Measurements from ENCODE around the gene CHURC1.

CHURC1 gene

DNA sequence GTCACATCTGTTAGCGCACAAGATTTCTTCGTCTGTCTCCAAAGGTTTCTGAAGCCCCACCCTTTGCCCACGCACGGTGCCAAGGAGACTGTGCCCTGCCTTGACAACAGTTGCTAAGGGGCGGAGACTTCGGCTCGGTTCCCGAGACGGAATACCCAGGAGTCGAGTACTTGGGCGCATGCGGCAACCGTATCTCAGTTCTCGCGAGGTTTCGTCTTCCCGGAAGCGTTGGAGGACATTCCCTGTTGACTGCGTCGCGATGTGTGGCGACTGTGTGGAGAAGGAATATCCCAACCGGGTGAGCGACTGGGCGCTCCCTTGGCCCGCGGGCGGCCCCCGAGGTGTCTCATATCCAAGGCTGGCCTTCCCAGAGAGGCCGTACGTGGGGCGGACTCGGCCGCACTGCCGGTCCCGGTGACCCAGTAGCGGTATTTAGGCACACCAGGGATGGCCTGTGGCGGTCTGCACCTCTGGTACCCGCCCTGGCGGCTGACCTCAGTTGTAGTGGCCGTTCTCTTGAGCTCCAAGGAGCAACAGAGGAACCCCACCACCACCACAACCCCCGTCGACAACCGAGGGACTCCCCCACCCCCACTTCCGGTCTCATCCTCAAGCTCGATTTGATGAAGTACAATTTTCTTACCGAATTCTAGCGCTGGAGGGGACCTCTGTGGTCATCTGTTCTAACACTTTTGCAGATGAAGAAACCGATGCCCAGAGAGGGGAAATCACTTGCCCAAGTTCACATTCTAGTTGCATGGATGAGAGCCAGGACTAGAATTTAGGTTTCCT lies at the start of gene CHURC1:
Gene CHURC1 (plus strand): TSS at position 219 of the 792 bp plus-strand sequence. CDS start 41 bp downstream, at position 260.
- DNase-seq (ENCODE audit: low read depth in 2 of 2): peak; percentile 88 to 94

GRCh38 chr14:64865109-64865508 lies 49.1 kb upstream of the CHURC1 start:
- no peak for DNase-seq (ENCODE audit: low read depth in 2 of 2)

DNA sequence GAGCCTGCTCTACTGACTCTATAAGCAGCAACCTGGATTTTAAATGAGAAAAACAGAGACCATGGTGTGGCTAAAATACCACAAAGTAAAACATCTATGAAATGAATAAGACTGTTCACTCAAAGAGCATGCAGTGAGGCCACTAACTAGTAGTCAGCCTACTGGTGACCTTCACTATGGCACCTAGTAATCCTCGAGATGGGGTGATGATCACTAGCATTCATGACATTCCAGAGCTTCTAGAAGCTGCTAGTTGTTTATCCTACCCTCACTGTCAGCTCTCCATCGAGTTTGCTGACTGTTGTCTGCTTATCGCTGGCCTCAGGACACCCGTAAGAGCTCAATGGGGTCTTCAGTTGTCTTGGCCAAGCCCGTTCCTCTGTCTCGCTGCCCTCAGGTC lies 48.3 kb upstream of the CHURC1 start:
- no peak for DNase-seq (ENCODE audit: low read depth in 2 of 2)

- no peak for DNase-seq (ENCODE audit: low read depth in 2 of 2)
Measured at GRCh38 chr14:64867182-64867581, 47.1 kb upstream of the CHURC1 start.

- no peak for DNase-seq (ENCODE audit: low read depth in 2 of 2)
Measured at GRCh38 chr14:64868379-64868778, 45.9 kb upstream of the CHURC1 start.

DNA sequence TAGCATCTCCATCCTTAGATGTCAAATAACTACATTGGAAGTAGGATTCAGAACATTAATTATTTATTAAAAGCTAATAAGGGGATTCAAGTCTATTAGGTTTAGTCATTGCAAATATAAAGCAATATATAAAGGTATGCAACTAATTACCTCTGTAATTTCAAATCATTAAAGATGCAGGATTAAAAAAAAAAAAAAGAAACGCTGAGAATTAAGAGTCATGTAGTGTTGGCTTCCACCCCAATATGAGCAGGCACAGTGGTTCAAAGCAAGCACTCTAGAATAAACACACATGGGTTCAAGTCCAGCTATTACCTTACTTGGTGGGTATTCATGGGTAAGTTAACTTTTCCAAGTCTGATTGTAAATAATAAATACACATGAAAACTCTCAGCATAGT lies 45.4 kb upstream of the CHURC1 start:
- DNase-seq (ENCODE audit: low read depth in 2 of 2): no peak

GRCh38 chr14:64870160-64870559 lies 44.1 kb upstream of the CHURC1 start:
- DNase-seq (ENCODE audit: low read depth in 2 of 2): no peak

DNA sequence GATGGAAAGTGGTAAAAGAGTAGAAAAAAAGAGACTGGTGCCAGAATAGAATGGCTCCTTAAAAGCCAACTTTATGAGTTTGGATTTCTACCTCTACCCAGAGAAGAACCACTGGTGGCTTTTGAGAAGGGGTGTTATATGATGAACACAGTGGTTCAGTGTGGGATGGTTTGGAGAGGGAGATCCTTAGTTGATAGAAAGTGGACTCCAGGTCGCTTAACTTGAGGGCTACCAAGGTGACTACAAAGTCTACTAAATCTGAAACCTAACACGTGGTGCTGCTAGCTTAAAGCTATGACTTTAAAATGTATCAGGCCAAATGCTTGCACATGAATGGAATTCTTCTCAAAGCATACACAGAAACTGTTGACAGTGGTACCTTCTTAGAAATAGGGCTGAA lies 42.9 kb upstream of the CHURC1 start:
- DNase-seq (ENCODE audit: low read depth in 2 of 2): no peak

DNA sequence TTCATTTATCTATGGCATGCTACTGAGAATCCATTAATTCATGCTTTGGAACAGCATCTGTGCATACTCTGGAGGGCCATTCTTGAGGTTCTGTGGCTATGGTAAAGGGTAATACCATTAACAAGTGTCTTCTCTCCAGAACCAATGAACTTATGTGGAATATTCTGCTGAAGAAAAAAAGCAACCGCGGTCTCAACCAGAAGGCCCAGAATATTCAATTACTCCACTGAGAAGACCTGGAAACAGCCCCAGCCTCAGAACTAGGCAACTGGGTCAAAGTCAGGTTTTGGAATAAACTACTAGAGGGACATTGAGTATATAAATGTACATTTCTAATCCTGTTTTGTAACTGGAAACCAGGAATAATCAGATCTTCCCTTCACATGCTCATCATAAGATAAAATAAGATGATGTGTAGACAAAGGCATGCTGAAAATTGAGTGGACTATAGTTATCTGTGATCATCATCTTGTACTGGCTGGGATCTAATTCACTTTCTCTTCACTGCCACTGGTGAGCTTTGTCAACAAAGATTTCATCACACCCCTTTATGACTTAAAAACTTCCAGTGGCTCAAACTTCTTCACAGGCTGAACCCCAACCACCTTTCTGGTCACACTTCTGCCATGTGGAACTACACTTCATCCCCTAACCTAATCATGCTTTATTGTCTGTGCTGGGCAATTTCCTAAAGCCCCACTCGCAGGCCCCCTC lies 40.6 kb upstream of the CHURC1 start:
- DNase-seq (ENCODE audit: low read depth in 2 of 2): no peak

DNA sequence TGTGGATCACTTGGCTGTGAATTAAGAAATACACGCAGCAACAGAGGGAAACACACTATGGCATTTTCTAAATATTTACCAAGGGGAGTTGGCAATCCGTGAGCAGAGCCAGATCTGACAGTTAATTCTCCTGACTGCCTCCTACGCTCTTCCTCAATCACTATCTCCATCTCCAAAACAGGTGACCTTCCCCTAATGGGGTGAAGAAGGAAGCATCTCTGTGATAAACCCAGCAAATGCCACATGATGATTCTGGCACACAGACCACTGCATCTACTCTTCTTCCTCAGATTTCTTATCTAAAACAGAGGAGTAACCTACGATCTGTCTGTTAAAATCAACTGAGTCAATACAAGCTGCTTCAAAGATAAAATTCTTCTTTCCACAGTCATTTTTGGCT lies 38.9 kb upstream of the CHURC1 start:
- no peak for DNase-seq (ENCODE audit: low read depth in 2 of 2)

- no peak for DNase-seq (ENCODE audit: low read depth in 2 of 2)
Measured at GRCh38 chr14:64877846-64878245, 36.4 kb upstream of the CHURC1 start.

DNA sequence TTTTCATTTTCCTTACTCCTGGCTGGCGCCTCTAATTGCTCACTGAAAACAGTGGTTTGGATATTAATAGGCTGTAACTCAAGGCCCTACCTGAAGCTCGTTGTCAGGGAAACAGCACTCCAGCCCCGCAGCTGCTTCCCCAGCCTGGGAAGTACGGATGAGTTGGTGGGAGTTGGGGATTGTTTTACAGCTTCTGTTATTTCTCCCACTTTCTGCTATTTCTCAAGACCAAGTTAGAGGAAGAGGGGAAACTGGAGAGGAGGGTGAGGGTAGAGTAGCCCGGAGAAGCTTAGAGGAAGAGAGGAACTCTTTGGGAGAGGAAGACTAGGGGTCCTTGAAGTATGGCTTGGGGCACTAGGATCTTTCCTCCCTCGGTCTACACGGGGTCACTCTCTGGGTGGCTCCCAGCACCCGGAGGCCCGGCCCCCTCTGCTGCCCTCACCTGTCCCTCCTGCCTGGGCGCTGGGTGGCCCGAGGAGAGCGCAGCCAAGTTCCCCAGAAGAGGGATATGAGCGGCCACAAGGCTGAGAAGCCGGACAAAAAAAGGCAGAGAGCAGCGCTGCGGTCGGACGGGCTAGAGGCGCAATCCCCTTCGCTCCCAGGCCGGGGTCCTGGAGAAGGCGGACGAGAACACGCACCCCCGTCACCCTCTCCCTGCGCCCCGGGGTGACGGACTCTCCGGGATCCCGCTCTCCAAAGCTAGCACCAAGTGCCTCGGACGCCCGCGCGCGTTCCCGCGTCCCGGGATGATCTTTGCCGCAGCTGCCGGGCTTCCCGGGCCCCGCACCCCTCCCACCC lies 35.2 kb upstream of the CHURC1 start:
- no peak for DNase-seq (ENCODE audit: low read depth in 2 of 2)

DNA sequence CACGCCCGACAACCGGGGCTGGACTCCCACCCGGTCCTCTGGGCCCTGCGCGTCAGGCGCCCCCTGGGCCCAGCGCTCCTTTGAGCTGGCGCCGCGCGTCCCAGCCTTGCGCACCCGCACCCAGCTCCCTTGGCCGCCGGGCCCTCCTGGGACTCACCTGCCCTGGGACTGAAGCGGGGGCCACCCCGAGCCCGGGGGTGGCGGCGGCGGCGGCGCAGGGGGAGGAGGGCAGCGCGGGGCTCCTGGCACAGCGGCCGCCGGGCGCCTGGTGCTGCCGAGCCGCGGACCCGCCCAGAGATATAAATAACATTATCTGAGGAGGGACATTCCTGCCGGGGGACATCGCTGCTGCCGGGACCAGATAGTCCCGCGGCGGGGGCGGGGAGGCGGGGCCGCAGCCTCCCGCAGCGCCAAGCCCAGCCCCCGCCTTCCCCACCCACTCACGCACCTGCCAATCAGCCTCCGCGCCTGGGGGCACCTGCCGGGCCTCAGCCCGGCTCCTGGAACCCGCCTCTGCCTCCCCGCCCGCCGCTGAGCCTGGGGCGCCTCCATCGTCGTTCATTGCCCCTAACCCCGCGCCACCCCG lies 34.5 kb upstream of the CHURC1 start, which contains the start of gene SPTB:
Gene SPTB (minus strand): TSS at position 273 of the 586 bp plus-strand sequence. CDS start 56,813 bp downstream, outside the sequence.
- peak; percentile 23 to 24 for DNase-seq (ENCODE audit: low read depth in 2 of 2)

GRCh38 chr14:64880221-64881121 lies 33.8 kb upstream of the CHURC1 start:
- peak; percentile 25 to 26 for DNase-seq (ENCODE audit: low read depth in 2 of 2)

GRCh38 chr14:64885559-64885958 lies 28.7 kb upstream of the CHURC1 start:
- DNase-seq (ENCODE audit: low read depth in 2 of 2): no peak

GRCh38 chr14:64889352-64889751 lies 24.9 kb upstream of the CHURC1 start:
- no peak for DNase-seq (ENCODE audit: low read depth in 2 of 2)

DNA sequence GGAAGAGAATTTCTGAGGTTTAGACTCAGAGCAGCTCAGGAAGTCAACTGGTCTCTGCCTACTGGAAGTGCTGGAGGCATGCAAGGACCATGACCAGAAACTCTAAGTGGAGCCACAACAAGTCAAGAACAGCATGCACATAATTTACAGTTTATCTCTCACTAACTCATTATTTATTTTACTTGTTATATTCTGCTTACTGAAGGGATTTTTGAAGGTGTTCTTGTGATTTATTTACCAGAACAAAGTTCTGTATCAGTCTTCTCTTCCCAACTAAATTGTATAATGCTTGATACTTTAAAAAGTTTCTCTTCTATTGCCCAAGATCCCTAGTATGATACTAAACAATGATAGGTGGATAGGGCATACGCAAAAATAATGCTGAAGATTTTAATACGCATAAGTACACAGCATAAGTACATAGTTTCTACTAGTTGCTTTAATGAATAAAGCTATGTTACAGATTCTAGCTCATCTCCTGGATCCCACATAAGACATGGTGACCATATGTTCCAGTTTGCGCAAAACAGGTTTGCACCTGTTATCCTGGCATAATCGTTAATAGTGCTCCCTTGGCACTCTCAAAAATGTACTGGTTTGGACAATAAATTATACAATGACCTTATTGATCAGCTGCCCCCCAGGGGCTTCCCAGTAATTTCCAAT lies 22.9 kb upstream of the CHURC1 start:
- DNase-seq (ENCODE audit: low read depth in 2 of 2): no peak

- no peak for DNase-seq (ENCODE audit: low read depth in 2 of 2)
Measured at GRCh38 chr14:64891839-64892375, 22.3 kb upstream of the CHURC1 start.

- no peak for DNase-seq (ENCODE audit: low read depth in 2 of 2)
Measured at GRCh38 chr14:64899958-64900357, 14.3 kb upstream of the CHURC1 start.

DNA sequence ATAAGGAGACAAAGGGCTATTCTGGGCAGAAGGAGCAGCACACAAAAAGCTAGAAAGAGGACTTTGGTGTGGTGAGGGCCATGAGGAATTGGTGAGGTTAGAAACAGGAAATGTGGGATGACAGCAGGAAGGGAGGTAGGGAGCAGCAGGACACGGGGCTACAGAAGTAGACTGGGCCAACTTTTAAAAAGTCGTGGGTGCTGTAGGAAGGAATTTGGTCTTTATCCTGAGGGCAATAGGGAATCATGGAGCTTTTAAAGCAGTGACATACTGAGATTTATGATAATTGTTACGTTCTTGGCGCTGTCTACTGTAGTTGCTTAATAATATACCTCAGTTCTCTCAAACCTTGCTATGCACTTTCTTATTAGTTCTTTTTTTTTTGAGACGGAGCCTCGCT lies 8.2 kb upstream of the CHURC1 start:
- no peak for DNase-seq (ENCODE audit: low read depth in 2 of 2)

Measured in stimulated activated CD8-positive, alpha-beta memory T cell treated with anti-CD3 and anti-CD28 coated beads, Interleukin-7, amount 100 ng/mL, for 1 hour (primary cell).